Mesothelial cell of epicardium (in vitro differentiated cells): Measurements from ENCODE around the gene NACA2. TPM values are rescaled to one million over a fixed set of nuclear protein-coding genes. Genes with fewer than 3 reads are reported as not detected.
A peak's percentile ranks its signal among the peaks of the same experiment; 100 is the strongest.
"Not testable (repeated sequence)": the region's sequence is repeated elsewhere in the genome, so short reads cannot be mapped to it uniquely, and the experiment has no call there.

ENCODE experiments used
- DNase-seq, 2 experiments: peaks; one replicate each; pipeline ENCODE4 v3.0.0; 2021; ENCODE audit warnings: low spot score in 2 of 2; ENCODE audit not compliant: unreplicated experiment in 2 of 2
- H3K27ac Mint-ChIP-seq: 2 replicates; pipeline ENCODE4 v1.8.0; 2021; ENCODE audit warnings: mixed read lengths
- H3K27me3 Mint-ChIP-seq: 2 replicates; pipeline ENCODE4 v1.8.0; 2021; ENCODE audit warnings: low read depth, mixed read lengths
- H3K36me3 Mint-ChIP-seq: 2 replicates; pipeline ENCODE4 v1.8.0; 2021; ENCODE audit warnings: mixed read lengths
- H3K4me1 Mint-ChIP-seq: 2 replicates; pipeline ENCODE4 v1.8.0; 2021; ENCODE audit warnings: mixed read lengths
- H3K4me3 Mint-ChIP-seq: 2 replicates; pipeline ENCODE4 v1.8.0; 2021; ENCODE audit warnings: mild to moderate bottlenecking, moderate library complexity, mixed read lengths
- H3K9me3 Mint-ChIP-seq: 2 replicates; pipeline ENCODE4 v1.8.0; 2021; ENCODE audit warnings: mixed read lengths
- CTCF ChIP-seq: fragments of 200-600 bp; sonication (generic); IDR thresholded peaks from one replicate; pipeline ENCODE4 v1.5.0; 2021; ENCODE audit warnings: antibody characterized with exemption; ENCODE audit not compliant: unreplicated experiment
- total RNA-seq: library from RNA; stranded (reverse); gene quantifications from 3 replicates; pipeline ENCODE4 v1.2.1, GENCODE V29; 2021

NACA2 gene
- total RNA-seq, 1 donor from 2014 or later: not detected

GRCh38 chr17:61555127-61555566, 35.9 kb downstream of the NACA2 start:
- peaks cover 33% of the 10 kb centered on the region for H3K4me1 Mint-ChIP-seq
- H3K27me3 Mint-ChIP-seq: peaks cover under 1% of the 10 kb centered on the region
- H3K27ac Mint-ChIP-seq: no peak overlapping the region
- no peak for TF ChIP-seq CTCF
- no peak for DNase-seq
- H3K4me3 Mint-ChIP-seq: no peak overlapping the region
- no peaks in the 10 kb centered on the region for H3K36me3 Mint-ChIP-seq
- peaks cover 4% of the 10 kb centered on the region for H3K9me3 Mint-ChIP-seq

GRCh38 chr17:61554209-61554608, 36.8 kb downstream of the NACA2 start:
- H3K27ac Mint-ChIP-seq: peak overlapping the region; percentile 49
- no peak for DNase-seq
- H3K36me3 Mint-ChIP-seq: no peaks in the 10 kb centered on the region
- peaks cover 4% of the 10 kb centered on the region for H3K9me3 Mint-ChIP-seq
- H3K4me3 Mint-ChIP-seq: no peak overlapping the region
- no peaks in the 10 kb centered on the region for H3K27me3 Mint-ChIP-seq
- peaks cover 33% of the 10 kb centered on the region for H3K4me1 Mint-ChIP-seq
- TF ChIP-seq CTCF: no peak

- H3K36me3 Mint-ChIP-seq, H3K9me3 Mint-ChIP-seq, H3K4me3 Mint-ChIP-seq, DNase-seq, H3K27ac Mint-ChIP-seq, H3K27me3 Mint-ChIP-seq: not testable (repeated sequence)
- H3K4me1 Mint-ChIP-seq: peaks cover 27% of the 10 kb centered on the region
Measured at GRCh38 chr17:61552560-61552959, 38.5 kb downstream of the NACA2 start.

- no peak for DNase-seq
- no peak overlapping the region for H3K4me3 Mint-ChIP-seq
- H3K4me1 Mint-ChIP-seq: peaks cover 19% of the 10 kb centered on the region
- peak; percentile 70 for TF ChIP-seq CTCF
- peaks cover 9% of the 10 kb centered on the region for H3K9me3 Mint-ChIP-seq
- no peaks in the 10 kb centered on the region for H3K36me3 Mint-ChIP-seq
- no peak overlapping the region for H3K27ac Mint-ChIP-seq
- H3K27me3 Mint-ChIP-seq: no peaks in the 10 kb centered on the region
Measured at GRCh38 chr17:61551255-61551742, 39.7 kb downstream of the NACA2 start.

GRCh38 chr17:61547113-61547512, 43.9 kb downstream of the NACA2 start:
- peaks cover 29% of the 10 kb centered on the region for H3K9me3 Mint-ChIP-seq
- H3K4me1 Mint-ChIP-seq: no peaks in the 10 kb centered on the region
- H3K4me3 Mint-ChIP-seq: no peak overlapping the region
- H3K27ac Mint-ChIP-seq: no peak overlapping the region
- no peak for DNase-seq
- TF ChIP-seq CTCF: no peak
- peaks cover 5% of the 10 kb centered on the region for H3K36me3 Mint-ChIP-seq
- H3K27me3 Mint-ChIP-seq: no peaks in the 10 kb centered on the region

- Mint-ChIP-seq H3K27me3 (no peaks in the 10 kb centered on the region), H3K9me3 (peaks cover 40% of the 10 kb centered on the region), H3K27ac (no peak overlapping the region), H3K4me1 (no peaks in the 10 kb centered on the region), H3K4me3 (no peak overlapping the region), H3K36me3 (peaks cover 16% of the 10 kb centered on the region)
- no peak for DNase-seq
- TF ChIP-seq CTCF: no peak
Measured at GRCh38 chr17:61545335-61545938, 45.6 kb downstream of the NACA2 start.
